ENCODE results near the gene UQCC2.

UQCC2 gene

GRCh38 chr6:33721508-33721907 lies 10.0 kb upstream of the UQCC2 start:
- H3K9me3 ChIP-seq (ENCODE audit: insufficient read depth, low read depth, low read length): no peaks in the 10 kb centered on the region
- no peaks in the 10 kb centered on the region for H3K36me3 ChIP-seq (ENCODE audit: insufficient read depth, low read depth, low read length)
- H3K9ac ChIP-seq (ENCODE audit: low read depth, low read length): no peak overlapping the region
- no peaks in the 10 kb centered on the region for H3K27me3 ChIP-seq (ENCODE audit: insufficient read depth, low read length)
- no peak overlapping the region for H3K4me3 ChIP-seq (ENCODE audit: low read length)
- H3K4me1 ChIP-seq (ENCODE audit: insufficient read depth, low read length): peaks cover 6% of the 10 kb centered on the region; the same call in 1 of the 2 replicates
- H3K27ac ChIP-seq (ENCODE audit: low read length): no peak overlapping the region

- no peak overlapping the region for H3K4me3 ChIP-seq (ENCODE audit: low read length)
- no peak overlapping the region for H3K27ac ChIP-seq (ENCODE audit: low read length)
- no peaks in the 10 kb centered on the region for H3K27me3 ChIP-seq (ENCODE audit: insufficient read depth, low read length)
- H3K4me1 ChIP-seq (ENCODE audit: insufficient read depth, low read length): peaks cover 6% of the 10 kb centered on the region; the same call in 1 of the 2 replicates
- H3K9ac ChIP-seq (ENCODE audit: low read depth, low read length): no peak overlapping the region
- no peaks in the 10 kb centered on the region for H3K36me3 ChIP-seq (ENCODE audit: insufficient read depth, low read depth, low read length)
- no peaks in the 10 kb centered on the region for H3K9me3 ChIP-seq (ENCODE audit: insufficient read depth, low read depth, low read length)
Measured at GRCh38 chr6:33720998-33721397, 9.5 kb upstream of the UQCC2 start.

GRCh38 chr6:33719326-33719987 lies 8.0 kb upstream of the UQCC2 start:
- Histone ChIP-seq H3K4me3 (ENCODE audit: low read length) (no peak overlapping the region), H3K9me3 (ENCODE audit: insufficient read depth, low read depth, low read length) (no peaks in the 10 kb centered on the region), H3K27me3 (ENCODE audit: insufficient read depth, low read length) (no peaks in the 10 kb centered on the region), H3K36me3 (ENCODE audit: insufficient read depth, low read depth, low read length) (no peaks in the 10 kb centered on the region), H3K4me1 (ENCODE audit: insufficient read depth, low read length) (peaks cover 6% of the 10 kb centered on the region; the same call in 1 of the 2 replicates), H3K27ac (ENCODE audit: low read length) (no peak overlapping the region), H3K9ac (ENCODE audit: low read depth, low read length) (no peak overlapping the region)

- H3K4me3 ChIP-seq (ENCODE audit: low read length): no peak overlapping the region
Measured at GRCh38 chr6:33718713-33719112, 7.2 kb upstream of the UQCC2 start.

GRCh38 chr6:33717934-33718455 lies 6.5 kb upstream of the UQCC2 start:
- Histone ChIP-seq H3K4me3 (ENCODE audit: low read length) (no peak overlapping the region), H3K27ac (ENCODE audit: low read length) (no peak overlapping the region), H3K27me3 (ENCODE audit: insufficient read depth, low read length) (no peaks in the 10 kb centered on the region), H3K9ac (ENCODE audit: low read depth, low read length) (no peak overlapping the region), H3K36me3 (ENCODE audit: insufficient read depth, low read depth, low read length) (no peaks in the 10 kb centered on the region), H3K4me1 (ENCODE audit: insufficient read depth, low read length) (no peaks in the 10 kb centered on the region), H3K9me3 (ENCODE audit: insufficient read depth, low read depth, low read length) (no peaks in the 10 kb centered on the region)

More at GRCh38 chr6:33718713-33719112, 7.2 kb upstream of the UQCC2 start:
- Histone ChIP-seq H3K9me3 (ENCODE audit: insufficient read depth, low read depth, low read length) (no peaks in the 10 kb centered on the region), H3K27me3 (ENCODE audit: insufficient read depth, low read length) (no peaks in the 10 kb centered on the region), H3K9ac (ENCODE audit: low read depth, low read length) (no peak overlapping the region), H3K27ac (ENCODE audit: low read length) (no peak overlapping the region), H3K36me3 (ENCODE audit: insufficient read depth, low read depth, low read length) (no peaks in the 10 kb centered on the region), H3K4me1 (ENCODE audit: insufficient read depth, low read length) (no peaks in the 10 kb centered on the region)

- H3K27me3 ChIP-seq (ENCODE audit: insufficient read depth, low read length): no peaks in the 10 kb centered on the region
- no peaks in the 10 kb centered on the region; the same call in 1 of the 2 replicates for H3K4me1 ChIP-seq (ENCODE audit: insufficient read depth, low read length)
- no peak overlapping the region for H3K4me3 ChIP-seq (ENCODE audit: low read length)
- no peaks in the 10 kb centered on the region for H3K36me3 ChIP-seq (ENCODE audit: insufficient read depth, low read depth, low read length)
- no peaks in the 10 kb centered on the region for H3K9me3 ChIP-seq (ENCODE audit: insufficient read depth, low read depth, low read length)
- no peak overlapping the region for H3K27ac ChIP-seq (ENCODE audit: low read length)
- no peak overlapping the region for H3K9ac ChIP-seq (ENCODE audit: low read depth, low read length)
Measured at GRCh38 chr6:33716890-33717632, 5.6 kb upstream of the UQCC2 start.

GRCh38 chr6:33716379-33716778 lies 4.9 kb upstream of the UQCC2 start:
- no peaks in the 10 kb centered on the region; the same call in 1 of the 2 replicates for H3K4me1 ChIP-seq (ENCODE audit: insufficient read depth, low read length)
- no peaks in the 10 kb centered on the region for H3K27me3 ChIP-seq (ENCODE audit: insufficient read depth, low read length)
- H3K9me3 ChIP-seq (ENCODE audit: insufficient read depth, low read depth, low read length): no peaks in the 10 kb centered on the region
- no peak overlapping the region for H3K9ac ChIP-seq (ENCODE audit: low read depth, low read length)
- H3K4me3 ChIP-seq (ENCODE audit: low read length): no peak overlapping the region
- H3K36me3 ChIP-seq (ENCODE audit: insufficient read depth, low read depth, low read length): no peaks in the 10 kb centered on the region
- no peak overlapping the region for H3K27ac ChIP-seq (ENCODE audit: low read length)

GRCh38 chr6:33714385-33715040 lies 3.0 kb upstream of the UQCC2 start:
- no peaks in the 10 kb centered on the region for H3K27me3 ChIP-seq (ENCODE audit: insufficient read depth, low read length)
- H3K4me1 ChIP-seq (ENCODE audit: insufficient read depth, low read length): peaks cover 7% of the 10 kb centered on the region
- H3K36me3 ChIP-seq (ENCODE audit: insufficient read depth, low read depth, low read length): peaks cover 13% of the 10 kb centered on the region
- no peak overlapping the region for H3K27ac ChIP-seq (ENCODE audit: low read length)
- no peaks in the 10 kb centered on the region for H3K9me3 ChIP-seq (ENCODE audit: insufficient read depth, low read depth, low read length)
- no peak overlapping the region for H3K4me3 ChIP-seq (ENCODE audit: low read length)
- H3K9ac ChIP-seq (ENCODE audit: low read depth, low read length): no peak overlapping the region

GRCh38 chr6:33713786-33714185 lies 2.3 kb upstream of the UQCC2 start:
- Histone ChIP-seq H3K9ac (ENCODE audit: low read depth, low read length) (no peak overlapping the region), H3K4me1 (ENCODE audit: insufficient read depth, low read length) (peaks cover 7% of the 10 kb centered on the region), H3K27me3 (ENCODE audit: insufficient read depth, low read length) (no peaks in the 10 kb centered on the region), H3K36me3 (ENCODE audit: insufficient read depth, low read depth, low read length) (peaks cover 20% of the 10 kb centered on the region), H3K4me3 (ENCODE audit: low read length) (no peak overlapping the region), H3K27ac (ENCODE audit: low read length) (no peak overlapping the region), H3K9me3 (ENCODE audit: insufficient read depth, low read depth, low read length) (no peaks in the 10 kb centered on the region)

GRCh38 chr6:33712914-33713313 lies 1.4 kb upstream of the UQCC2 start:
- no peak overlapping the region for H3K27ac ChIP-seq (ENCODE audit: low read length)
- H3K4me3 ChIP-seq (ENCODE audit: low read length): no peak overlapping the region
- H3K4me1 ChIP-seq (ENCODE audit: insufficient read depth, low read length): peaks cover 7% of the 10 kb centered on the region
- peaks cover 29% of the 10 kb centered on the region for H3K36me3 ChIP-seq (ENCODE audit: insufficient read depth, low read depth, low read length)
- no peaks in the 10 kb centered on the region for H3K27me3 ChIP-seq (ENCODE audit: insufficient read depth, low read length)
- H3K9ac ChIP-seq (ENCODE audit: low read depth, low read length): no peak overlapping the region
- H3K9me3 ChIP-seq (ENCODE audit: insufficient read depth, low read depth, low read length): no peaks in the 10 kb centered on the region

- Histone ChIP-seq H3K9ac (ENCODE audit: low read depth, low read length) (peak overlapping the region; percentile 96; the same call in 1 of the 2 replicates), H3K27me3 (ENCODE audit: insufficient read depth, low read length) (no peaks in the 10 kb centered on the region), H3K36me3 (ENCODE audit: insufficient read depth, low read depth, low read length) (peaks cover 37% of the 10 kb centered on the region), H3K4me1 (ENCODE audit: insufficient read depth, low read length) (peaks cover 7% of the 10 kb centered on the region), H3K27ac (ENCODE audit: low read length) (no peak overlapping the region), H3K9me3 (ENCODE audit: insufficient read depth, low read depth, low read length) (no peaks in the 10 kb centered on the region), H3K4me3 (ENCODE audit: low read length) (peak overlapping the region; percentile 85)
Measured at GRCh38 chr6:33710296-33711121, 991 bp downstream of the UQCC2 start.

Measured in iPS-20b (cell line).